H9 (cell line): ENCODE results near the gene SUPT3H. TPM values are rescaled to one million over a fixed set of nuclear protein-coding genes. Genes with fewer than 3 reads are reported as not detected.

Experiments used
- DNase-seq: peaks from one replicate; pipeline ENCODE4 v3.0.0-alpha.2; 2017
- H2AFZ ChIP-seq: one replicate; pipeline ENCODE4 v1.6.1; 2013; ENCODE audit warnings: mild to moderate bottlenecking, low read length, control low read depth, moderate library complexity
- H2AK5ac ChIP-seq: 2 replicates; pipeline ENCODE4 v1.6.1; 2013; ENCODE audit warnings: low read length, control low read depth, mixed read lengths; ENCODE audit not compliant: insufficient read length
- H2BK120ac ChIP-seq: one replicate; pipeline ENCODE4 v1.6.1; 2013; ENCODE audit warnings: low read depth, mild to moderate bottlenecking, low read length, control low read depth, inconsistent platforms; ENCODE audit not compliant: poor library complexity, severe bottlenecking
- H2BK12ac ChIP-seq: 2 replicates; pipeline ENCODE4 v1.6.1; 2013; ENCODE audit warnings: low read length, control low read depth, mixed read lengths, low read depth; ENCODE audit not compliant: insufficient read length
- H2BK15ac ChIP-seq: 2 replicates; pipeline ENCODE4 v1.6.1; 2013; ENCODE audit warnings: low read depth, low read length, control low read depth
- H2BK20ac ChIP-seq: one replicate; pipeline ENCODE4 v1.6.1; 2013; ENCODE audit warnings: low read depth, mild to moderate bottlenecking, low read length, control low read depth, inconsistent platforms; ENCODE audit not compliant: poor library complexity, severe bottlenecking
- H2BK5ac ChIP-seq: 2 replicates; pipeline ENCODE4 v1.6.1; 2013; ENCODE audit warnings: low read length, control low read depth, mixed read lengths; ENCODE audit not compliant: insufficient read length
- H3K14ac ChIP-seq: 2 replicates; pipeline ENCODE4 v1.6.1; 2013; ENCODE audit warnings: low read length, control low read depth; ENCODE audit not compliant: insufficient read depth
- H3K18ac ChIP-seq: 2 replicates; pipeline ENCODE4 v1.6.1; 2013; ENCODE audit warnings: low read depth, mild to moderate bottlenecking, mixed read lengths, low read length, control low read depth; ENCODE audit not compliant: insufficient read length
- H3K23ac ChIP-seq: 2 replicates; pipeline ENCODE4 v1.6.1; 2013; ENCODE audit warnings: low read length, control low read depth, mixed read lengths, low read depth; ENCODE audit not compliant: insufficient read length
- H3K23me2 ChIP-seq: 2 replicates; pipeline ENCODE4 v1.6.1; 2013; ENCODE audit warnings: low read depth, mild to moderate bottlenecking, mixed read lengths, low read length, control low read depth; ENCODE audit not compliant: insufficient read length, poor library complexity, severe bottlenecking
- H3K27ac ChIP-seq: 2 replicates; pipeline ENCODE4 v1.5.1; 2013; ENCODE audit warnings: low read length, control low read depth, mixed read lengths, low read depth; ENCODE audit not compliant: insufficient read length
- H3K27me3 ChIP-seq: 2 replicates; pipeline ENCODE4 v1.6.1; 2013; ENCODE audit warnings: low read length, control low read depth, inconsistent platforms; ENCODE audit not compliant: insufficient read depth
- H3K4ac ChIP-seq: 2 replicates; pipeline ENCODE4 v1.6.1; 2013; ENCODE audit warnings: low read depth, mild to moderate bottlenecking, control low read depth, inconsistent platforms, low read length, moderate library complexity
- H3K4me1 ChIP-seq: 2 replicates; pipeline ENCODE4 v1.6.1; 2013; ENCODE audit warnings: low read length, control low read depth, inconsistent platforms; ENCODE audit not compliant: insufficient read depth
- H3K4me2 ChIP-seq: 2 replicates; pipeline ENCODE4 v1.6.1; 2013; ENCODE audit warnings: low read length, control low read depth, mixed read lengths; ENCODE audit not compliant: insufficient read length, insufficient read depth
- H3K56ac ChIP-seq: 2 replicates; pipeline ENCODE4 v1.6.1; 2013; ENCODE audit warnings: low read depth, mild to moderate bottlenecking, mixed read lengths, low read length, control low read depth; ENCODE audit not compliant: insufficient read length
- H3K79me1 ChIP-seq: 2 replicates; pipeline ENCODE4 v1.6.1; 2013; ENCODE audit warnings: low read depth, mild to moderate bottlenecking, moderate library complexity, low read length, control low read depth, inconsistent platforms; ENCODE audit not compliant: insufficient read depth, poor library complexity, severe bottlenecking
- H3K79me2 ChIP-seq: 2 replicates; pipeline ENCODE4 v1.6.1; 2013; ENCODE audit warnings: low read length, control low read depth, inconsistent platforms; ENCODE audit not compliant: insufficient read depth
- H3K9ac ChIP-seq: 2 replicates; pipeline ENCODE4 v1.6.1; 2013; ENCODE audit warnings: low read length, control low read depth, mixed read lengths; ENCODE audit not compliant: insufficient read length; ENCODE audit errors: extremely low read depth
- H3K9me3 ChIP-seq: one replicate; pipeline ENCODE4 v1.6.1; 2013; ENCODE audit warnings: low read depth, low read length, inconsistent platforms; ENCODE audit not compliant: control insufficient read depth
- H3T11ph ChIP-seq: one replicate; pipeline ENCODE4 v1.6.1; 2013; ENCODE audit warnings: mild to moderate bottlenecking, low read length, control low read depth, inconsistent platforms
- H4K20me1 ChIP-seq: one replicate; pipeline ENCODE4 v1.6.1; 2013; ENCODE audit not compliant: control insufficient read depth, insufficient read length, insufficient read depth
- H4K5ac ChIP-seq: 2 replicates; pipeline ENCODE4 v1.6.1; 2013; ENCODE audit warnings: low read depth, mild to moderate bottlenecking, mixed read lengths, low read length, control low read depth; ENCODE audit not compliant: insufficient read length
- H4K8ac ChIP-seq: replicated peaks from 2 replicates; pipeline ENCODE4 v1.6.1; 2013; ENCODE audit warnings: low read length, control low read depth, mixed read lengths, low read depth; ENCODE audit not compliant: insufficient read length
- H4K91ac ChIP-seq: 2 replicates; pipeline ENCODE4 v1.6.1; 2013; ENCODE audit warnings: low read depth, mild to moderate bottlenecking, moderate library complexity, mixed read lengths, low read length, control low read depth; ENCODE audit not compliant: insufficient read length
- H3K27ac Mint-ChIP-seq, 3 experiments: 2 replicates in 2 of 3; 3 replicates in 1 of 3; pipeline ENCODE4 v1.8.0; 2020 to 2021; ENCODE audit warnings: mixed read lengths in 3 of 3, mild to moderate bottlenecking in 1 of 3, moderate library complexity in 1 of 3
- H3K27me3 Mint-ChIP-seq: 2 replicates; pipeline ENCODE4 v1.8.0; 2021; ENCODE audit warnings: low read depth, mild to moderate bottlenecking, moderate library complexity, mixed read lengths
- H3K36me3 Mint-ChIP-seq, 3 experiments: 2 replicates in 2 of 3; 3 replicates in 1 of 3; pipeline ENCODE4 v1.8.0; 2020 to 2021; ENCODE audit warnings: low read depth in 3 of 3, mixed read lengths in 3 of 3; ENCODE audit not compliant: insufficient read depth in 1 of 3
- H3K4me1 Mint-ChIP-seq, 2 experiments: 2 replicates each; pipeline ENCODE4 v1.8.0; 2020; ENCODE audit warnings: mixed read lengths in 2 of 2
- H3K4me3 Mint-ChIP-seq, 2 experiments: 2 replicates in 1 of 2; 3 replicates in 1 of 2; pipeline ENCODE4 v1.8.0; 2020 to 2021; ENCODE audit warnings: mild to moderate bottlenecking in 2 of 2, mixed read lengths in 2 of 2, moderate library complexity in 1 of 2
- H3K9me3 Mint-ChIP-seq, 2 experiments: 2 replicates in 1 of 2; 3 replicates in 1 of 2; pipeline ENCODE4 v1.8.0; 2020; ENCODE audit warnings: mild to moderate bottlenecking in 2 of 2, mixed read lengths in 2 of 2, moderate library complexity in 1 of 2
- CTCF ChIP-seq: fragments of 200-600 bp; sonication (generic); conservative IDR thresholded peaks from 3 replicates; pipeline ENCODE4 v1.8.0; 2021; ENCODE audit warnings: antibody characterized with exemption, mild to moderate bottlenecking
- total RNA-seq: library from RNA; stranded (reverse); gene quantifications from 2 replicates; pipeline ENCODE4 v1.2.1, GENCODE V29; 2021

The SUPT3H gene
- total RNA-seq, 1 experiment from 2014 or later, result 22.5 TPM

- Histone ChIP-seq H4K8ac (no peak overlapping the region), H3K27ac (no peak overlapping the region), H4K91ac (no peak overlapping the region), H2AFZ (no peak overlapping the region), H3K4ac (no peak overlapping the region), H3K4me2 (no peak overlapping the region), H3K79me2 (no peaks in the 10 kb centered on the region), H2BK20ac (no peak overlapping the region), H4K5ac (no peak overlapping the region), H3K79me1 (no peaks in the 10 kb centered on the region), H2BK12ac (no peak overlapping the region), H2BK5ac (no peak overlapping the region), H4K20me1 (no peaks in the 10 kb centered on the region), H3K23ac (no peak overlapping the region), H3K18ac (no peak overlapping the region), H3K9ac (no peak overlapping the region), H3K4me1 (no peaks in the 10 kb centered on the region), H3T11ph (no peak overlapping the region), H3K9me3 (no peaks in the 10 kb centered on the region), H2BK120ac (no peak overlapping the region), H3K23me2 (no peaks in the 10 kb centered on the region), H3K27me3 (no peaks in the 10 kb centered on the region), H2BK15ac (no peak overlapping the region), H3K14ac (no peak overlapping the region), H2AK5ac (no peak overlapping the region), H3K56ac (no peak overlapping the region)
- no peak for TF ChIP-seq CTCF
- H3K36me3 Mint-ChIP-seq, result no peaks in the 10 kb centered on the region; a peak in 1 of 7 replicates
- peaks cover 0 to 2% of the 10 kb centered on the region in 2 experiments; a peak in 1 of 4 replicates for H3K4me1 Mint-ChIP-seq
- H3K9me3 Mint-ChIP-seq, result no peaks in the 10 kb centered on the region
- H3K27me3 Mint-ChIP-seq, result no peaks in the 10 kb centered on the region
- DNase-seq, result no peak
- no peak overlapping the region for H3K4me3 Mint-ChIP-seq
- H3K27ac Mint-ChIP-seq, result no peak overlapping the region
These were observed 376.9 kb downstream of the SUPT3H start for GRCh38 chr6:45000833-45001232.
